RWPE2 (cell line): ENCODE measurements around the gene FAIM2.

Experiments used
- ATAC-seq: fragments of 200-7000 bp; cut with Tn5 transposase; 3 replicates; pipeline ENCODE4 v1.9.1; 2021; ENCODE audit warnings: low read depth
- DNase-seq: peaks from one replicate; pipeline ENCODE4 v3.0.0-alpha.2; 2020; ENCODE audit warnings: low spot score
- H3K27ac ChIP-seq: fragments of 450-650 bp; 2 replicates; pipeline ENCODE4 v1.5.1; 2017; ENCODE audit warnings: mild to moderate bottlenecking; ENCODE audit not compliant: poor library complexity, severe bottlenecking
- H3K27me3 ChIP-seq: fragments of 250-450 bp; sonication (Bioruptor Pico); 2 replicates; pipeline ENCODE4 v1.5.1; 2021; ENCODE audit warnings: mild to moderate bottlenecking, moderate library complexity; ENCODE audit not compliant: insufficient read depth, poor library complexity, severe bottlenecking
- H3K36me3 ChIP-seq: fragments of 250-450 bp; sonication (Bioruptor Pico); 2 replicates; pipeline ENCODE4 v1.5.1; 2020; ENCODE audit warnings: low read depth, mild to moderate bottlenecking, moderate library complexity
- H3K4me1 ChIP-seq: fragments of 250-450 bp; sonication (Bioruptor Pico); 2 replicates; pipeline ENCODE4 v1.5.1; 2021; ENCODE audit warnings: mild to moderate bottlenecking, moderate library complexity; ENCODE audit not compliant: insufficient read depth, poor library complexity, severe bottlenecking
- H3K4me3 ChIP-seq: fragments of 250-450 bp; sonication (Bioruptor Pico); 2 replicates; pipeline ENCODE4 v1.5.1; 2021; ENCODE audit warnings: mild to moderate bottlenecking, moderate library complexity; ENCODE audit not compliant: severe bottlenecking
- H3K9me3 ChIP-seq: fragments of 250-450 bp; sonication (Bioruptor Pico); 2 replicates; pipeline ENCODE4 v1.5.1; 2021; ENCODE audit warnings: mild to moderate bottlenecking, moderate library complexity; ENCODE audit not compliant: severe bottlenecking
- TF ChIP-seq, protein P1 (sequence below): fragments of 450-650 bp; IDR thresholded peaks from one replicate; pipeline ENCODE4 v1.5.1; 2017; ENCODE audit warnings: mild to moderate bottlenecking, moderate library complexity; ENCODE audit not compliant: poor library complexity, severe bottlenecking

FAIM2 gene

GRCh38 chr12:49904601-49905000, 901 bp upstream of the FAIM2 start:
- H3K4me3 ChIP-seq: no peak overlapping the region
- no peaks in the 10 kb centered on the region for H3K27me3 ChIP-seq
- H3K9me3 ChIP-seq: no peaks in the 10 kb centered on the region
- H3K4me1 ChIP-seq: peaks cover 1% of the 10 kb centered on the region
- no peaks in the 10 kb centered on the region for H3K36me3 ChIP-seq
- no peak overlapping the region for H3K27ac ChIP-seq
- TF ChIP-seq, protein P1, sequence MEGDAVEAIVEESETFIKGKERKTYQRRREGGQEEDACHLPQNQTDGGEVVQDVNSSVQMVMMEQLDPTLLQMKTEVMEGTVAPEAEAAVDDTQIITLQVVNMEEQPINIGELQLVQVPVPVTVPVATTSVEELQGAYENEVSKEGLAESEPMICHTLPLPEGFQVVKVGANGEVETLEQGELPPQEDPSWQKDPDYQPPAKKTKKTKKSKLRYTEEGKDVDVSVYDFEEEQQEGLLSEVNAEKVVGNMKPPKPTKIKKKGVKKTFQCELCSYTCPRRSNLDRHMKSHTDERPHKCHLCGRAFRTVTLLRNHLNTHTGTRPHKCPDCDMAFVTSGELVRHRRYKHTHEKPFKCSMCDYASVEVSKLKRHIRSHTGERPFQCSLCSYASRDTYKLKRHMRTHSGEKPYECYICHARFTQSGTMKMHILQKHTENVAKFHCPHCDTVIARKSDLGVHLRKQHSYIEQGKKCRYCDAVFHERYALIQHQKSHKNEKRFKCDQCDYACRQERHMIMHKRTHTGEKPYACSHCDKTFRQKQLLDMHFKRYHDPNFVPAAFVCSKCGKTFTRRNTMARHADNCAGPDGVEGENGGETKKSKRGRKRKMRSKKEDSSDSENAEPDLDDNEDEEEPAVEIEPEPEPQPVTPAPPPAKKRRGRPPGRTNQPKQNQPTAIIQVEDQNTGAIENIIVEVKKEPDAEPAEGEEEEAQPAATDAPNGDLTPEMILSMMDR: no peak
- DNase-seq (no peak), ATAC-seq (no peak)

DNA sequence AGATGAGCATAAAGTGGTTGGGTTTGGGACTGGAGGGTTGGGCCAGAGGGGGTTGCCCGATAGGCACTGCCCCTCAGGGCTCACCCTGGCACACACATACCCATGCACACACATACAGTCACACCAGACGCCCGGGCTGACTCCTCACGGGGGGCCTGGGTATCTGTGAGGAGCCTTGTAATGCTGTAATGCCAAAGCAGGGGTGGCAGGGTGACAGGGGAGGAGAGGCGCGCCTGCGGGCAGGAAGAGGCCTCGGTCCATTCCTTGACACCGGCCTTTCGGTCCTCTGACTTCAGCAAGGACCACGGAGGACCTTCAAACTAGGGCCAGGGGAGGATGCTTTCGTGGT, 375 bp downstream of the FAIM2 start:
- H3K9me3 ChIP-seq: no peaks in the 10 kb centered on the region
- no peak overlapping the region for H3K4me3 ChIP-seq
- TF ChIP-seq, protein P1: no peak
- H3K27me3 ChIP-seq: no peaks in the 10 kb centered on the region
- DNase-seq: peak; percentile 48
- H3K27ac ChIP-seq: no peak overlapping the region
- no peaks in the 10 kb centered on the region for H3K4me1 ChIP-seq
- H3K36me3 ChIP-seq: no peaks in the 10 kb centered on the region
- no peak for ATAC-seq

GRCh38 chr12:49902399-49903350, 1.0 kb downstream of the FAIM2 start:
- no peaks in the 10 kb centered on the region for H3K9me3 ChIP-seq
- no peaks in the 10 kb centered on the region for H3K4me1 ChIP-seq
- no peak overlapping the region for H3K4me3 ChIP-seq
- no peak overlapping the region for H3K27ac ChIP-seq
- H3K27me3 ChIP-seq: no peaks in the 10 kb centered on the region
- H3K36me3 ChIP-seq: no peaks in the 10 kb centered on the region
- ATAC-seq (no peak), DNase-seq (peak; percentile 44)
- TF ChIP-seq, protein P1: no peak

GRCh38 chr12:49901986-49902385, 1.7 kb downstream of the FAIM2 start:
- no peak for ATAC-seq

More at GRCh38 chr12:49901986-49902385, 1.7 kb downstream of the FAIM2 start:
- DNase-seq: no peak
- Histone ChIP-seq H3K4me1 (no peaks in the 10 kb centered on the region), H3K9me3 (no peaks in the 10 kb centered on the region), H3K36me3 (no peaks in the 10 kb centered on the region), H3K27ac (no peak overlapping the region), H3K27me3 (no peaks in the 10 kb centered on the region), H3K4me3 (no peak overlapping the region)
- TF ChIP-seq, protein P1: no peak
